Measurements from ENCODE around the gene INSC. TPM values are rescaled to one million over a fixed set of nuclear protein-coding genes. Genes with fewer than 3 reads are reported as not detected.

INSC gene
- total RNA-seq, 1 experiment from 2014 or later, result 1.4 TPM

GRCh38 chr11:15115686-15116085, 963 bp downstream of the INSC start:
- Histone ChIP-seq H4K20me1 (ENCODE audit: insufficient read depth, low read depth, low read length) (no peaks in the 10 kb centered on the region), H3K36me3 (ENCODE audit: insufficient read depth, low read length) (no peaks in the 10 kb centered on the region), H2AFZ (ENCODE audit: low read length) (no peak overlapping the region), H3K27me3 (ENCODE audit: low read length) (no peaks in the 10 kb centered on the region), H3K9ac (ENCODE audit: low read length) (no peak overlapping the region), H3K27ac (ENCODE audit: low read length) (no peak overlapping the region), H3K9me3 (ENCODE audit: low read length) (no peaks in the 10 kb centered on the region), H3K4me1 (ENCODE audit: low read length) (peaks cover 49% of the 10 kb centered on the region), H3K9me2 (replicated peaks; ENCODE audit: insufficient read depth, low read length) (no peaks in the 10 kb centered on the region), H3K79me2 (ENCODE audit: low read length) (no peaks in the 10 kb centered on the region), H3K4me2 (ENCODE audit: low read depth, low read length, poor library complexity, severe bottlenecking) (no peak overlapping the region), H3K4me3 (ENCODE audit: low read length) (no peak overlapping the region)
- no peak for DNase-seq

DNA sequence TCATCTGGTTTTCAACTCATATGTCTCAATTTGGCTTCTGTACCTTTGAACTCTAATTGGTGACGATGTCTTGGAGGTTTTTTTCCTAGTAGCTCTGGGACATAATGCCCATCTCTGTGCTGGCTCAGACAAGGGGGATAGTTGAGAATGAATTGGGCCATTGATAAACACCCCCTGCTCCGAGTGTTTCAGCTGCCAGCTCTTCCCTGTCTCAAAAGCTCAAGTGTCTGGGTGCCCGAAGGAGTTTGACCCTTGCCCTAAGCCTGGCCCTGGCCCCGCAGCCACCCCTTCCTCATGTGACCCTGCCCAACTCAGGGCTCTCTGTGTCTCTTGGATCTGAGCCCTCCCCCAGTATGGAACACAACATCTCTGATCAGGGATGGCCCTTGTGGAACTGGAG, 3.0 kb downstream of the INSC start:
- H3K9me2 ChIP-seq (replicated peaks; ENCODE audit: insufficient read depth, low read length), result no peaks in the 10 kb centered on the region
- H3K4me2 ChIP-seq (ENCODE audit: low read depth, low read length, poor library complexity, severe bottlenecking), result no peak overlapping the region
- H3K27ac ChIP-seq (ENCODE audit: low read length), result no peak overlapping the region
- DNase-seq, result no peak
- no peaks in the 10 kb centered on the region for H3K36me3 ChIP-seq (ENCODE audit: insufficient read depth, low read length)
- no peak overlapping the region for H3K9ac ChIP-seq (ENCODE audit: low read length)
- H2AFZ ChIP-seq (ENCODE audit: low read length), result no peak overlapping the region
- peaks cover 31% of the 10 kb centered on the region for H3K4me1 ChIP-seq (ENCODE audit: low read length)
- no peak overlapping the region for H3K4me3 ChIP-seq (ENCODE audit: low read length)
- H3K79me2 ChIP-seq (ENCODE audit: low read length), result no peaks in the 10 kb centered on the region
- no peaks in the 10 kb centered on the region for H4K20me1 ChIP-seq (ENCODE audit: insufficient read depth, low read depth, low read length)
- no peaks in the 10 kb centered on the region for H3K27me3 ChIP-seq (ENCODE audit: low read length)
- H3K9me3 ChIP-seq (ENCODE audit: low read length), result no peaks in the 10 kb centered on the region

DNA sequence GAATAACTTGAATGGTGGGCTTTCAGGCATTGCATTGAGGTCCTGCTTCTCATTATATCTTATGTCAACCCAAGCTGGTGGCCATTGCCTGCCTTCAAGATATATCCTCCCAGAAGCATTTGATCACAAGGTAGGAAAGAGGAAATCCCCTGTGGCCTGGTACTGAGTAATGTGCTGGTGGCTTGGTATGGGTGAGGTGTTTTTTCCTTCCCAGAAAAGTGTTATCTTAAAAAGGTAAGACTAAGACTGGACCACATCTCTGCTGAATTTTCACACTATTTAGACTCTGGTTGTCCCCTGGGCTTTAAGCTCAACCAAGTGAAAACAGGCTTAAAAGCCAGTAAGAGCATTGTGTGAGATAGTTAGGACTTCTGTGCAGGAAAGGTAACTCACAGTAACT, 3.7 kb downstream of the INSC start:
- Histone ChIP-seq H2AFZ (ENCODE audit: low read length) (no peak overlapping the region), H3K27ac (ENCODE audit: low read length) (no peak overlapping the region), H3K9ac (ENCODE audit: low read length) (no peak overlapping the region), H4K20me1 (ENCODE audit: insufficient read depth, low read depth, low read length) (no peaks in the 10 kb centered on the region), H3K27me3 (ENCODE audit: low read length) (no peaks in the 10 kb centered on the region), H3K4me3 (ENCODE audit: low read length) (no peak overlapping the region), H3K9me2 (replicated peaks; ENCODE audit: insufficient read depth, low read length) (no peaks in the 10 kb centered on the region), H3K79me2 (ENCODE audit: low read length) (no peaks in the 10 kb centered on the region), H3K4me1 (ENCODE audit: low read length) (peaks cover 24% of the 10 kb centered on the region), H3K9me3 (ENCODE audit: low read length) (no peaks in the 10 kb centered on the region), H3K36me3 (ENCODE audit: insufficient read depth, low read length) (no peaks in the 10 kb centered on the region), H3K4me2 (ENCODE audit: low read depth, low read length, poor library complexity, severe bottlenecking) (no peak overlapping the region)
- no peak for DNase-seq

DNA sequence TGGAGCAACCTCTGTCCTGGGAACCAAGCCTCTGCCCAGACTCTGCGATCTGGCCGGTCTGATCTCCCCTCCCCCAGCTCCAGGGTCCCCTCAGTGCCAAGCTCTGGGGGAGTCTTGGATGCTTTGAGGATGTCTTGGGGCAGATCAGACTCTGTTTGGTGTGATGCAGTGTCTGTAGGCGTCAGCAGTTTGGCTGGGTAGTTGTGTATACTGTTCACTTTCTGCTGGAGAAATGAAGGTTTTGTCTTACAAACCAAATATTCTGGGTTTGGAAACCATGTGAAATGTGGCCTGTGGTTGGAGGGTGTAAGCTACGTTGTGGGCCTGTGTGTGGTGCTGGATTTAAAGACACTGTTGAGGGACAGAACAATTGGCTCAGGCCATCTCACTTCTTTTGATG, 4.6 kb downstream of the INSC start:
- Histone ChIP-seq H3K36me3 (ENCODE audit: insufficient read depth, low read length) (no peaks in the 10 kb centered on the region), H3K4me3 (ENCODE audit: low read length) (no peak overlapping the region), H2AFZ (ENCODE audit: low read length) (no peak overlapping the region), H3K4me2 (ENCODE audit: low read depth, low read length, poor library complexity, severe bottlenecking) (no peak overlapping the region), H3K79me2 (ENCODE audit: low read length) (no peaks in the 10 kb centered on the region), H3K27me3 (ENCODE audit: low read length) (no peaks in the 10 kb centered on the region), H3K27ac (ENCODE audit: low read length) (no peak overlapping the region), H3K4me1 (ENCODE audit: low read length) (peaks cover 15% of the 10 kb centered on the region), H3K9ac (ENCODE audit: low read length) (no peak overlapping the region), H4K20me1 (ENCODE audit: insufficient read depth, low read depth, low read length) (no peaks in the 10 kb centered on the region), H3K9me2 (replicated peaks; ENCODE audit: insufficient read depth, low read length) (no peaks in the 10 kb centered on the region), H3K9me3 (ENCODE audit: low read length) (no peaks in the 10 kb centered on the region)
- DNase-seq, result no peak

DNA sequence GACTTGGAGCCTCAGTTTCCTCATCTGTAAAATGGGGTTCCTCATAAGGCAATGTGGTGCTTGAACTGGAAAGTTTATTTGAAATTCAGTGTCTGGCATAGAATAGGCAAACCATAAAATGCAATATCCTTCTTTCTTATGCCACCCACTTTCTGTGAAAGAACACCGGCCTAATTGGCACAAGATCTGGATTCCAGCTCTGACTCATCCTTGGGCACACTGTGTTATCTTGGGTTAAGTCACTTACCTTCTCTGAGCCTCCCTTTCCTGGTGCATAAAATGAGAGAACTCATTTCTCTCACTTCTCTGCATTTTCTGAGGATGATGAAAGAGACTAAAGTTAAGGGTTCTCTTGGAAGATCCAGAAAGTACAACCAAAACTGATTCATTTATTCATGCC, 5.1 kb downstream of the INSC start:
- H2AFZ ChIP-seq (ENCODE audit: low read length), result no peak overlapping the region
- H3K4me3 ChIP-seq (ENCODE audit: low read length), result no peak overlapping the region
- peaks cover 12% of the 10 kb centered on the region for H3K4me1 ChIP-seq (ENCODE audit: low read length)
- no peaks in the 10 kb centered on the region for H3K9me2 ChIP-seq (replicated peaks; ENCODE audit: insufficient read depth, low read length)
- H3K27ac ChIP-seq (ENCODE audit: low read length), result no peak overlapping the region
- no peak overlapping the region for H3K9ac ChIP-seq (ENCODE audit: low read length)
- DNase-seq, result no peak
- no peaks in the 10 kb centered on the region for H4K20me1 ChIP-seq (ENCODE audit: insufficient read depth, low read depth, low read length)
- no peak overlapping the region for H3K4me2 ChIP-seq (ENCODE audit: low read depth, low read length, poor library complexity, severe bottlenecking)
- no peaks in the 10 kb centered on the region for H3K9me3 ChIP-seq (ENCODE audit: low read length)
- no peaks in the 10 kb centered on the region for H3K79me2 ChIP-seq (ENCODE audit: low read length)
- H3K36me3 ChIP-seq (ENCODE audit: insufficient read depth, low read length), result no peaks in the 10 kb centered on the region
- H3K27me3 ChIP-seq (ENCODE audit: low read length), result no peaks in the 10 kb centered on the region

- H3K27me3 ChIP-seq (ENCODE audit: low read length), result no peaks in the 10 kb centered on the region
- no peak for DNase-seq
- no peaks in the 10 kb centered on the region for H3K36me3 ChIP-seq (ENCODE audit: insufficient read depth, low read length)
- no peak overlapping the region for H3K27ac ChIP-seq (ENCODE audit: low read length)
- H3K9ac ChIP-seq (ENCODE audit: low read length), result no peak overlapping the region
- H3K9me2 ChIP-seq (replicated peaks; ENCODE audit: insufficient read depth, low read length), result no peaks in the 10 kb centered on the region
- H3K4me1 ChIP-seq (ENCODE audit: low read length), result peaks cover 8% of the 10 kb centered on the region
- no peaks in the 10 kb centered on the region for H3K79me2 ChIP-seq (ENCODE audit: low read length)
- no peak overlapping the region for H2AFZ ChIP-seq (ENCODE audit: low read length)
- no peaks in the 10 kb centered on the region for H4K20me1 ChIP-seq (ENCODE audit: insufficient read depth, low read depth, low read length)
- H3K9me3 ChIP-seq (ENCODE audit: low read length), result no peaks in the 10 kb centered on the region
- no peak overlapping the region for H3K4me2 ChIP-seq (ENCODE audit: low read depth, low read length, poor library complexity, severe bottlenecking)
- H3K4me3 ChIP-seq (ENCODE audit: low read length), result no peak overlapping the region
Observed at GRCh38 chr11:15123849-15124248, 9.1 kb downstream of the INSC start.

GRCh38 chr11:15124528-15124927, 9.8 kb downstream of the INSC start:
- no peak overlapping the region for H3K4me2 ChIP-seq (ENCODE audit: low read depth, low read length, poor library complexity, severe bottlenecking)
- H3K4me1 ChIP-seq (ENCODE audit: low read length), result peaks cover 4% of the 10 kb centered on the region; the same call in 1 of the 2 replicates
- H3K9me2 ChIP-seq (replicated peaks; ENCODE audit: insufficient read depth, low read length), result no peaks in the 10 kb centered on the region
- H4K20me1 ChIP-seq (ENCODE audit: insufficient read depth, low read depth, low read length), result no peaks in the 10 kb centered on the region
- no peaks in the 10 kb centered on the region for H3K36me3 ChIP-seq (ENCODE audit: insufficient read depth, low read length)
- no peaks in the 10 kb centered on the region for H3K27me3 ChIP-seq (ENCODE audit: low read length)
- H3K4me3 ChIP-seq (ENCODE audit: low read length), result no peak overlapping the region
- H3K27ac ChIP-seq (ENCODE audit: low read length), result no peak overlapping the region
- H3K79me2 ChIP-seq (ENCODE audit: low read length), result no peaks in the 10 kb centered on the region
- H3K9ac ChIP-seq (ENCODE audit: low read length), result no peak overlapping the region
- no peaks in the 10 kb centered on the region for H3K9me3 ChIP-seq (ENCODE audit: low read length)
- no peak overlapping the region for H2AFZ ChIP-seq (ENCODE audit: low read length)
- DNase-seq, result no peak

DNA sequence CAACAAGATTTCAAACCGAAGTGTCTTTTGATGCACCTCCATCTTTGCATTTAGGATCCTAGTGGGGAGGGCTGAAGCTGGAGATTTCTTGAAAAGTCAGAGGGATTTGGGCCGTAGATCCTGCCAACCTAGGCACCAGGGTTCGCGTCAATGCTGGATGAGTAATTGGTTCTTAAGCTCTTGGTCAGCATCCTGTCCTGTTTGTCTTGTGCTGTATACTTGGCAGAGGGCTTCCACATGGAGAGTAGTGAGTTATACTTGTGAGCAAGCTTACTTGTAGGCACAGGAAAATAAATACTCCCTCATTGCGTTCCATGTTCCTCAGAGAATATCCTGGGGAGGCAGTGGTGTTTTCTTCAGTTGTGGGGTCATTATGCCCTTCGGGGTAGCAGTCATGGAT, 12.6 kb downstream of the INSC start:
- no peaks in the 10 kb centered on the region for H3K9me2 ChIP-seq (replicated peaks; ENCODE audit: insufficient read depth, low read length)
- H3K27ac ChIP-seq (ENCODE audit: low read length), result no peak overlapping the region
- H3K4me3 ChIP-seq (ENCODE audit: low read length), result no peak overlapping the region
- no peaks in the 10 kb centered on the region for H4K20me1 ChIP-seq (ENCODE audit: insufficient read depth, low read depth, low read length)
- H3K4me1 ChIP-seq (ENCODE audit: low read length), result peaks cover 4% of the 10 kb centered on the region; the same call in 1 of the 2 replicates
- H3K79me2 ChIP-seq (ENCODE audit: low read length), result no peaks in the 10 kb centered on the region
- no peaks in the 10 kb centered on the region for H3K9me3 ChIP-seq (ENCODE audit: low read length)
- no peaks in the 10 kb centered on the region for H3K27me3 ChIP-seq (ENCODE audit: low read length)
- no peak for DNase-seq
- H3K9ac ChIP-seq (ENCODE audit: low read length), result no peak overlapping the region
- no peak overlapping the region for H2AFZ ChIP-seq (ENCODE audit: low read length)
- no peak overlapping the region for H3K4me2 ChIP-seq (ENCODE audit: low read depth, low read length, poor library complexity, severe bottlenecking)
- H3K36me3 ChIP-seq (ENCODE audit: insufficient read depth, low read length), result no peaks in the 10 kb centered on the region

GRCh38 chr11:15128621-15129020, 13.9 kb downstream of the INSC start:
- H2AFZ ChIP-seq (ENCODE audit: low read length), result no peak overlapping the region
- H4K20me1 ChIP-seq (ENCODE audit: insufficient read depth, low read depth, low read length), result no peaks in the 10 kb centered on the region
- H3K36me3 ChIP-seq (ENCODE audit: insufficient read depth, low read length), result no peaks in the 10 kb centered on the region
- H3K9me3 ChIP-seq (ENCODE audit: low read length), result no peaks in the 10 kb centered on the region
- H3K4me1 ChIP-seq (ENCODE audit: low read length), result peaks cover 4% of the 10 kb centered on the region; the same call in 1 of the 2 replicates
- no peaks in the 10 kb centered on the region for H3K79me2 ChIP-seq (ENCODE audit: low read length)
- H3K27ac ChIP-seq (ENCODE audit: low read length), result no peak overlapping the region
- DNase-seq, result no peak
- no peaks in the 10 kb centered on the region for H3K9me2 ChIP-seq (replicated peaks; ENCODE audit: insufficient read depth, low read length)
- H3K9ac ChIP-seq (ENCODE audit: low read length), result no peak overlapping the region
- H3K27me3 ChIP-seq (ENCODE audit: low read length), result no peaks in the 10 kb centered on the region
- H3K4me2 ChIP-seq (ENCODE audit: low read depth, low read length, poor library complexity, severe bottlenecking), result no peak overlapping the region
- H3K4me3 ChIP-seq (ENCODE audit: low read length), result no peak overlapping the region
